PC-3 (cell line): Measurements from ENCODE around the gene CCR7.

Source experiments
- CTCF ChIP-seq: fragments of 300-600 bp; sonication (generic); conservative IDR thresholded peaks from 2 replicates; pipeline ENCODE4 v1.5.1; 2017; ENCODE audit warnings: antibody characterized with exemption, low read depth, mild to moderate bottlenecking, low read length
- EZH2 ChIP-seq: fragments of 300-600 bp; sonication (generic); IDR thresholded peaks from one replicate; pipeline ENCODE4 v1.6.1; 2017; ENCODE audit warnings: antibody characterized with exemption, mild to moderate bottlenecking, low read length; ENCODE audit not compliant: unreplicated experiment
- EZH2phosphoT487 ChIP-seq: fragments of 300-600 bp; sonication (generic); IDR thresholded peaks from 2 replicates; pipeline ENCODE4 v1.6.1; 2018; ENCODE audit warnings: mild to moderate bottlenecking, antibody characterized with exemption, low read length, borderline replicate concordance

GRCh38 chr17:40538936-40539705 is 26.2 kb downstream of the CCR7 start:
- TF ChIP-seq CTCF (no peak), EZH2 (no peak), EZH2phosphoT487 (no peak)
